Activated naive CD4-positive, alpha-beta T cell (primary cell): ENCODE results near the gene NISCH.

Source experiments
- DNase-seq, 4 experiments: peaks; one replicate each; lab custom pipeline; 2025; lab: John Stamatoyannopoulos, UW

Gene NISCH

GRCh38 chr3:52539010-52539653, 83.7 kb downstream of the NISCH start:
- no peak for DNase-seq

GRCh38 chr3:52541050-52541449, 85.6 kb downstream of the NISCH start:
- no peak for DNase-seq
